OCI-LY1 (cell line): ENCODE data around the gene RUNX1.

Experiments
- H2AFZ ChIP-seq: fragments of 200-600 bp; sonication (generic), shearing (Covaris generic); 2 replicates; pipeline ENCODE4 v1.6.0; 2014; ENCODE audit warnings: antibody characterized with exemption, mild to moderate bottlenecking, low read length
- H3F3A ChIP-seq: fragments of 200-600 bp; sonication (generic), shearing (Covaris generic); 2 replicates; pipeline ENCODE4 v1.6.0; 2014; ENCODE audit warnings: mild to moderate bottlenecking, antibody characterized with exemption, low read length, moderate library complexity; ENCODE audit not compliant: insufficient read depth
- H3K27ac ChIP-seq: fragments of 200-600 bp; sonication (generic); 2 replicates; pipeline ENCODE4 v1.5.1; 2014; ENCODE audit warnings: low read length, mixed run types, mild to moderate bottlenecking, low read depth; ENCODE audit not compliant: poor library complexity, severe bottlenecking
- H3K27me3 ChIP-seq: fragments of 200-600 bp; sonication (generic); 2 replicates; pipeline ENCODE4 v1.6.0; 2014; ENCODE audit warnings: antibody characterized with exemption, mild to moderate bottlenecking, low read length, moderate library complexity; ENCODE audit not compliant: insufficient read depth
- H3K36me3 ChIP-seq: fragments of 200-600 bp; sonication (generic); 2 replicates; pipeline ENCODE4 v1.6.1; 2014; ENCODE audit warnings: mild to moderate bottlenecking, antibody characterized with exemption, low read length, moderate library complexity, mixed read lengths; ENCODE audit not compliant: insufficient read depth
- H3K4me1 ChIP-seq: fragments of 200-600 bp; sonication (generic); 2 replicates; pipeline ENCODE4 v1.5.1; 2014; ENCODE audit warnings: mild to moderate bottlenecking, low read length, moderate library complexity; ENCODE audit not compliant: insufficient read depth, severe bottlenecking
- H3K4me2 ChIP-seq: fragments of 200-600 bp; sonication (generic), shearing (Covaris generic); 2 replicates; pipeline ENCODE4 v1.6.1; 2014; ENCODE audit warnings: low read length
- H3K4me3 ChIP-seq: fragments of 200-600 bp; sonication (generic); 2 replicates; pipeline ENCODE4 v1.5.1; 2014; ENCODE audit warnings: low read length, low read depth, mild to moderate bottlenecking, mixed read lengths; ENCODE audit not compliant: poor library complexity, severe bottlenecking
- H3K79me2 ChIP-seq: fragments of 200-600 bp; shearing (Covaris generic); 2 replicates; pipeline ENCODE4 v1.6.1; 2016; ENCODE audit warnings: mixed run types, low read length, mixed read lengths; ENCODE audit not compliant: insufficient read depth
- H3K9ac ChIP-seq: fragments of 200-600 bp; sonication (generic), shearing (Covaris generic); 2 replicates; pipeline ENCODE4 v1.6.1; 2014; ENCODE audit warnings: mild to moderate bottlenecking, low read length, mixed read lengths
- H3K9me2 ChIP-seq: fragments of 200-600 bp; sonication (generic), shearing (Covaris generic); 2 replicates; pipeline ENCODE4 v1.6.1; 2014; ENCODE audit warnings: low read depth, mild to moderate bottlenecking, low read length, mixed read lengths
- H3K9me3 ChIP-seq: fragments of 200-600 bp; shearing (Covaris generic); 2 replicates; pipeline ENCODE4 v1.6.1; 2014; ENCODE audit warnings: low read length, mixed read lengths
- H4K20me1 ChIP-seq: fragments of 200-600 bp; sonication (generic), shearing (Covaris generic); 2 replicates; pipeline ENCODE4 v1.6.0; 2016; ENCODE audit warnings: mild to moderate bottlenecking, low read length; ENCODE audit not compliant: insufficient read depth
- CTCF ChIP-seq: fragments of 200-600 bp; sonication (generic), shearing (Covaris generic); IDR thresholded peaks from 2 replicates; pipeline ENCODE4 v1.5.1; 2017; ENCODE audit warnings: mild to moderate bottlenecking, antibody characterized with exemption, low read length, moderate library complexity, mixed read lengths
- EZH2 ChIP-seq: fragments of 200-600 bp; sonication (generic), shearing (Covaris generic); IDR thresholded peaks from 2 replicates; pipeline ENCODE4 v1.8.0; 2017; ENCODE audit warnings: borderline replicate concordance, mixed run types, mild to moderate bottlenecking, antibody characterized with exemption, low read length, moderate library complexity, mixed read lengths

The RUNX1 gene

GRCh38 chr21:35023396-35024070 lies 25.6 kb downstream of the RUNX1 start:
- Histone ChIP-seq H3K79me2 (peaks cover 55% of the 10 kb centered on the region), H3K4me1 (peaks cover 61% of the 10 kb centered on the region), H2AFZ (no peak overlapping the region), H3F3A (peaks cover 2% of the 10 kb centered on the region; the same call in 1 of the 2 replicates), H3K27me3 (no peaks in the 10 kb centered on the region), H3K4me3 (no peak overlapping the region), H3K36me3 (peaks cover 28% of the 10 kb centered on the region; the same call in 1 of the 2 replicates), H3K9me2 (no peaks in the 10 kb centered on the region), H3K4me2 (no peak overlapping the region), H3K9ac (no peak overlapping the region), H4K20me1 (no peaks in the 10 kb centered on the region), H3K27ac (peak overlapping the region; percentile 55), H3K9me3 (no peaks in the 10 kb centered on the region)
- TF ChIP-seq CTCF = no peak
- TF ChIP-seq EZH2 = no peak

- peaks cover 60% of the 10 kb centered on the region for H3K79me2 ChIP-seq
- H3K4me3 ChIP-seq = no peak overlapping the region
- no peak overlapping the region for H3K27ac ChIP-seq
- no peaks in the 10 kb centered on the region for H3K9me2 ChIP-seq
- no peak overlapping the region for H3K4me2 ChIP-seq
- H3K36me3 ChIP-seq = peaks cover 39% of the 10 kb centered on the region; the same call in 1 of the 2 replicates
- H3F3A ChIP-seq = no peaks in the 10 kb centered on the region
- no peak for TF ChIP-seq EZH2
- TF ChIP-seq CTCF = no peak
- H3K4me1 ChIP-seq = peaks cover 44% of the 10 kb centered on the region
- H4K20me1 ChIP-seq = no peaks in the 10 kb centered on the region
- no peaks in the 10 kb centered on the region for H3K27me3 ChIP-seq
- H2AFZ ChIP-seq = no peak overlapping the region
- no peaks in the 10 kb centered on the region for H3K9me3 ChIP-seq
- no peak overlapping the region for H3K9ac ChIP-seq
Measured at GRCh38 chr21:35021546-35021945, 27.6 kb downstream of the RUNX1 start.

- Histone ChIP-seq H4K20me1 (no peaks in the 10 kb centered on the region), H3K36me3 (peaks cover 42% of the 10 kb centered on the region; the same call in 1 of the 2 replicates), H3K9ac (no peak overlapping the region), H3K79me2 (peaks cover 55% of the 10 kb centered on the region), H3K4me1 (peaks cover 38% of the 10 kb centered on the region), H3K27ac (no peak overlapping the region), H3K4me3 (no peak overlapping the region), H3K27me3 (no peaks in the 10 kb centered on the region), H3K9me3 (no peaks in the 10 kb centered on the region), H3K4me2 (no peak overlapping the region), H2AFZ (no peak overlapping the region), H3K9me2 (no peaks in the 10 kb centered on the region), H3F3A (no peaks in the 10 kb centered on the region)
- TF ChIP-seq CTCF (no peak), EZH2 (no peak)
Measured at GRCh38 chr21:35020902-35021301, 28.2 kb downstream of the RUNX1 start.
